Tibial nerve (tissue), 4 donors: ENCODE measurements around the gene CEP135.

Source experiments
- EP300 ChIP-seq, 2 donors: sonication (generic); formaldehyde crosslinking; IDR thresholded peaks; one replicate each; pipeline ENCODE4 v1.6.1; 2017; ENCODE audit warnings: antibody characterized with exemption in 2 of 2, mild to moderate bottlenecking in 1 of 2
- TF ChIP-seq, protein P1 (sequence below), 5 experiments: fragments of 200-600 bp in 3 of 5; fragments of 450-650 bp in 2 of 5; sonication (generic) in 3 of 5; IDR thresholded peaks; one replicate each; pipeline ENCODE4 v1.5.1; 2016 to 2019; ENCODE audit warnings: antibody characterized with exemption in 5 of 5, mild to moderate bottlenecking in 3 of 5, moderate library complexity in 2 of 5

DNA sequence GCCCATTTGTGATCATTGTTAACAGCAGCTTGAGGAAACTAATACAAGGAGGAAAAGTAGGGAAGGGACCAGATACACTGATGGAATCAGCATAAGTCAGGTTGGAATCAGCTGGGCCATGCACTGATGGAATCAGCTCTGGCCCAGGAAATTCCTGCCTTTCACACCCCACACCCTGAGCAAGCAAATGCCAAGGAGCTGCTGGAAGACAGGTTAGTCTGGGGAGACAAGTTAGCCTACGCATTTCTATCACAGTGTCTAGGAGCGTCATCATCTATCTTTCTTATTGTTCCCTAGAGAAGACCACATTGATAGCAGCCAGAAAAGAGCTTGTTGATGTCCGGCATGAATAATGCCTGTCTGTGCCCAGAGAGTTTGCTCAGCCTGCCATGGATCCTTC is 16.2 kb upstream of the CEP135 start:
- TF ChIP-seq, protein P1, sequence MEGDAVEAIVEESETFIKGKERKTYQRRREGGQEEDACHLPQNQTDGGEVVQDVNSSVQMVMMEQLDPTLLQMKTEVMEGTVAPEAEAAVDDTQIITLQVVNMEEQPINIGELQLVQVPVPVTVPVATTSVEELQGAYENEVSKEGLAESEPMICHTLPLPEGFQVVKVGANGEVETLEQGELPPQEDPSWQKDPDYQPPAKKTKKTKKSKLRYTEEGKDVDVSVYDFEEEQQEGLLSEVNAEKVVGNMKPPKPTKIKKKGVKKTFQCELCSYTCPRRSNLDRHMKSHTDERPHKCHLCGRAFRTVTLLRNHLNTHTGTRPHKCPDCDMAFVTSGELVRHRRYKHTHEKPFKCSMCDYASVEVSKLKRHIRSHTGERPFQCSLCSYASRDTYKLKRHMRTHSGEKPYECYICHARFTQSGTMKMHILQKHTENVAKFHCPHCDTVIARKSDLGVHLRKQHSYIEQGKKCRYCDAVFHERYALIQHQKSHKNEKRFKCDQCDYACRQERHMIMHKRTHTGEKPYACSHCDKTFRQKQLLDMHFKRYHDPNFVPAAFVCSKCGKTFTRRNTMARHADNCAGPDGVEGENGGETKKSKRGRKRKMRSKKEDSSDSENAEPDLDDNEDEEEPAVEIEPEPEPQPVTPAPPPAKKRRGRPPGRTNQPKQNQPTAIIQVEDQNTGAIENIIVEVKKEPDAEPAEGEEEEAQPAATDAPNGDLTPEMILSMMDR (IDR thresholded peaks at IDR 0.05) = no peak
- TF ChIP-seq EP300 (IDR thresholded peaks at IDR 0.05) = no peak
